Measurements from ENCODE around the gene FOXA3.

GRCh38 chr19:45821103-45821521 lies 43.0 kb upstream of the FOXA3 start:
- no peak for TF ChIP-seq POLR2A (IDR thresholded peaks at IDR 0.05)
- TF ChIP-seq, protein P1, sequence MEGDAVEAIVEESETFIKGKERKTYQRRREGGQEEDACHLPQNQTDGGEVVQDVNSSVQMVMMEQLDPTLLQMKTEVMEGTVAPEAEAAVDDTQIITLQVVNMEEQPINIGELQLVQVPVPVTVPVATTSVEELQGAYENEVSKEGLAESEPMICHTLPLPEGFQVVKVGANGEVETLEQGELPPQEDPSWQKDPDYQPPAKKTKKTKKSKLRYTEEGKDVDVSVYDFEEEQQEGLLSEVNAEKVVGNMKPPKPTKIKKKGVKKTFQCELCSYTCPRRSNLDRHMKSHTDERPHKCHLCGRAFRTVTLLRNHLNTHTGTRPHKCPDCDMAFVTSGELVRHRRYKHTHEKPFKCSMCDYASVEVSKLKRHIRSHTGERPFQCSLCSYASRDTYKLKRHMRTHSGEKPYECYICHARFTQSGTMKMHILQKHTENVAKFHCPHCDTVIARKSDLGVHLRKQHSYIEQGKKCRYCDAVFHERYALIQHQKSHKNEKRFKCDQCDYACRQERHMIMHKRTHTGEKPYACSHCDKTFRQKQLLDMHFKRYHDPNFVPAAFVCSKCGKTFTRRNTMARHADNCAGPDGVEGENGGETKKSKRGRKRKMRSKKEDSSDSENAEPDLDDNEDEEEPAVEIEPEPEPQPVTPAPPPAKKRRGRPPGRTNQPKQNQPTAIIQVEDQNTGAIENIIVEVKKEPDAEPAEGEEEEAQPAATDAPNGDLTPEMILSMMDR (IDR thresholded peaks at IDR 0.05): no peak
